Testis (tissue), 3 donors: ENCODE data around the gene RAMP1. TPM values are rescaled to one million over a fixed set of nuclear protein-coding genes. Genes with fewer than 3 reads are reported as not detected.

Source experiments
- DNase-seq: peaks from one replicate; pipeline ENCODE4 v3.0.0-alpha.2; 2019
- H3K27ac ChIP-seq, 2 donors: fragments of 200-600 bp; sonication (generic); one replicate each; pipeline ENCODE4 v1.5.1; 2019
- H3K27me3 ChIP-seq: fragments of 200-600 bp; sonication (generic); one replicate; pipeline ENCODE4 v1.5.1; 2019
- H3K36me3 ChIP-seq: fragments of 200-600 bp; sonication (generic); one replicate; pipeline ENCODE4 v1.5.1; 2017; ENCODE audit warnings: low read depth; ENCODE audit errors: missing control alignments
- H3K4me1 ChIP-seq: fragments of 200-600 bp; sonication (generic); one replicate; pipeline ENCODE4 v1.5.1; 2019
- H3K4me3 ChIP-seq, 2 donors: fragments of 200-600 bp; sonication (generic); one replicate each; pipeline ENCODE4 v1.5.1; 2017 to 2019
- H3K9me3 ChIP-seq: fragments of 200-600 bp; sonication (generic); one replicate; pipeline ENCODE4 v1.5.1; 2017
- POLR2A ChIP-seq: fragments of 450-650 bp; IDR thresholded peaks from one replicate; pipeline ENCODE4 v1.6.1; 2017; ENCODE audit warnings: antibody characterized with exemption, mild to moderate bottlenecking, moderate library complexity
- WGBS, 2 donors: methylation state at CpG; one replicate each; pipeline ENCODE4 v1.1.5; 2018; 5-methylcytosine and 5-hydroxymethylcytosine counted together
- intact Hi-C: fragments of 100-400 bp; cut with DNase I; formaldehyde crosslinking; loops from one replicate; pipeline ENCODE4 v1.15.1; 2023; ENCODE audit warnings: low total_unique reads
- polyA plus RNA-seq: library from polyadenylated mRNA; stranded (reverse); fragments of 350-450 nt; fragmentation: Illumina TruSeq; extraction: RNeasy Lipid Tissue Mini Kit (QIAGEN cat#74804); gene quantifications from one replicate; pipeline ENCODE4 v1.2.3, GENCODE V29; 2014; ENCODE audit warnings: low read depth, low replicate concordance; ENCODE audit not compliant: insufficient read depth
- total RNA-seq, 2 donors: library from RNA; depleted of rRNA; stranded (reverse); fragments of >200 nt; gene quantifications; one replicate each; pipeline ENCODE4 v1.2.3, GENCODE V29; 2016
- TF ChIP-seq, protein P1 (sequence below), 3 experiments: fragments of 450-650 bp in 2 of 3; fragments of 200-600 bp in 1 of 3; sonication (generic) in 1 of 3; IDR thresholded peaks; one replicate each; pipeline ENCODE4 v1.5.1; 2016 to 2019; ENCODE audit warnings: antibody characterized with exemption in 3 of 3, mild to moderate bottlenecking in 2 of 3, moderate library complexity in 1 of 3

The RAMP1 gene
- total and polyA plus RNA-seq, 3 donors from 2014 or later: 8.9 to 14.3 (median 13.9) TPM

DNA sequence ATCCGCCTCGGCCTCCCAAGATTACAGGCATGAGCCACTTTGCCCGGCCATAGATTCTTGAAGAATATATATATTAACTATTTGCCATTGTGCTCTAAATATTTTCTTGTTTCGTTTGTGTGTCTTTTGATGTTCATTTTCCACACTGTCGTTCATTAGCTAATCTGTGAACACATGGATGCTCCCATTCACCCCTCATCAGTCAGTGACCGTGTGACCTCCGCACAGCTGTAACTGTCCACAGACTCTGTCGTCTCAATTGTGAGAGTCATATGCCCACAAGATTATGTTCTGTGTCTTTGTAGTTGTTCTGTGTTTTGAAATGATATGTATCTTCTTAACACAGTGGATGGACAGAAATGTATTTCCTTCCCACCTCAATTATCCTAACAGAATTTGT, 29.6 kb downstream of the RAMP1 start:
- TF ChIP-seq POLR2A: no peak
- TF ChIP-seq, protein P1, sequence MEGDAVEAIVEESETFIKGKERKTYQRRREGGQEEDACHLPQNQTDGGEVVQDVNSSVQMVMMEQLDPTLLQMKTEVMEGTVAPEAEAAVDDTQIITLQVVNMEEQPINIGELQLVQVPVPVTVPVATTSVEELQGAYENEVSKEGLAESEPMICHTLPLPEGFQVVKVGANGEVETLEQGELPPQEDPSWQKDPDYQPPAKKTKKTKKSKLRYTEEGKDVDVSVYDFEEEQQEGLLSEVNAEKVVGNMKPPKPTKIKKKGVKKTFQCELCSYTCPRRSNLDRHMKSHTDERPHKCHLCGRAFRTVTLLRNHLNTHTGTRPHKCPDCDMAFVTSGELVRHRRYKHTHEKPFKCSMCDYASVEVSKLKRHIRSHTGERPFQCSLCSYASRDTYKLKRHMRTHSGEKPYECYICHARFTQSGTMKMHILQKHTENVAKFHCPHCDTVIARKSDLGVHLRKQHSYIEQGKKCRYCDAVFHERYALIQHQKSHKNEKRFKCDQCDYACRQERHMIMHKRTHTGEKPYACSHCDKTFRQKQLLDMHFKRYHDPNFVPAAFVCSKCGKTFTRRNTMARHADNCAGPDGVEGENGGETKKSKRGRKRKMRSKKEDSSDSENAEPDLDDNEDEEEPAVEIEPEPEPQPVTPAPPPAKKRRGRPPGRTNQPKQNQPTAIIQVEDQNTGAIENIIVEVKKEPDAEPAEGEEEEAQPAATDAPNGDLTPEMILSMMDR (IDR thresholded peaks at IDR 0.05): no peak
- H3K27ac ChIP-seq: peak overlapping the region in 1 of 2 donors; percentile 30
- no peaks in the 10 kb centered on the region for H3K9me3 ChIP-seq
- H3K27me3 ChIP-seq: no peaks in the 10 kb centered on the region
- WGBS, 2 donors: 86 to 93% methylated on average over 8 of the region's 8 CpGs
- H3K4me1 ChIP-seq: peaks cover 13% of the 10 kb centered on the region
- intact Hi-C loops: no loop called here
- H3K36me3 ChIP-seq: no peaks in the 10 kb centered on the region
- H3K4me3 ChIP-seq: no peak overlapping the region
- no peak for DNase-seq

DNA sequence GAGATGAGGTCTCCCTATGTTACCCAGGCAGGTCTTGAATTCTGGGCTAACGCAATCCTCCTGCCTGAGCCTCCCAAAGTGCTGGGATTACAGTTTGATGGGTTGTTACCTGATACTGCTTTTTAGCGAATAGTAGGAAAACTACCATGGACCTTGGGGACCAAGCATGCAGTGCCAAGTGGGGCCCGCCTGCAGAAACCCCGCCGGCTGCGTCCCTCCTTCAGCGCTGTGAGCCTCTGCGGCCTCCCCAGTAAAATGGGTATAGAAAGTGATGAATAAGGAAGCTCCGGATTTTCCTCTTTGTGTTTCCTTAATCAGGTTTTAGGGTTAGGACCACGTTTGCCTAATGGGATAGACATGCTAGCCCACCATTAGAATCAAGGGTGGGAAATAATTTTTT, 30.4 kb downstream of the RAMP1 start:
- TF ChIP-seq, protein P1 (IDR thresholded peaks at IDR 0.05): no peak
- TF ChIP-seq POLR2A: no peak
- Histone ChIP-seq H3K27ac (no peak overlapping the region), H3K36me3 (no peaks in the 10 kb centered on the region), H3K4me3 (no peak overlapping the region), H3K27me3 (no peaks in the 10 kb centered on the region), H3K9me3 (no peaks in the 10 kb centered on the region), H3K4me1 (peaks cover 12% of the 10 kb centered on the region)
- 94 to 98% methylated on average over 10 of the region's 10 CpGs for WGBS, 2 donors
- DNase-seq: no peak
- intact Hi-C loops: no loop called here

DNA sequence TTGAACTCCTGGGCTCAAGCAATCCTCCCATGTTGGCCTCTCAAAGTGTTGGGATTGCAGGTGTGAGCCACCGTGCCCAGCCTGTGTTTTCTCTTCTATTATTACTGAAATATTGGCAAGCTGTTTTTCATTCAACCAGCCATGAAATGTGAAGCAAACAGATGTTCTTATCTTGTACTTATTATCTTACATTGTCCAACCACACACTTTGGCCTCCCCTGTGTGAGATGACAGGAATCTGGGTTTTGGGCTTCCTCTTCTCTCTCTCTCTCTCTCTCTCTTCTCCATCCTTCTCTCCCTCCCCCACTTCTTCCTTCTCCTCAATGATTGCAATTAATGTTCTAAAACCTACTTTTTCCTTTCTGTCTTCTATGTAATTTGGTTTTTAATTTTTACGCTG, 33.1 kb downstream of the RAMP1 start:
- Histone ChIP-seq H3K4me3 (no peak overlapping the region), H3K9me3 (no peaks in the 10 kb centered on the region), H3K36me3 (no peaks in the 10 kb centered on the region), H3K4me1 (no peaks in the 10 kb centered on the region), H3K27me3 (no peaks in the 10 kb centered on the region), H3K27ac (no peak overlapping the region)
- TF ChIP-seq POLR2A: no peak
- TF ChIP-seq, protein P1 (IDR thresholded peaks at IDR 0.05): no peak
- WGBS, 2 donors: 80 to 87% methylated on average over 2 of the region's 2 CpGs
- no peak for DNase-seq
- intact Hi-C loops: no loop called here

DNA sequence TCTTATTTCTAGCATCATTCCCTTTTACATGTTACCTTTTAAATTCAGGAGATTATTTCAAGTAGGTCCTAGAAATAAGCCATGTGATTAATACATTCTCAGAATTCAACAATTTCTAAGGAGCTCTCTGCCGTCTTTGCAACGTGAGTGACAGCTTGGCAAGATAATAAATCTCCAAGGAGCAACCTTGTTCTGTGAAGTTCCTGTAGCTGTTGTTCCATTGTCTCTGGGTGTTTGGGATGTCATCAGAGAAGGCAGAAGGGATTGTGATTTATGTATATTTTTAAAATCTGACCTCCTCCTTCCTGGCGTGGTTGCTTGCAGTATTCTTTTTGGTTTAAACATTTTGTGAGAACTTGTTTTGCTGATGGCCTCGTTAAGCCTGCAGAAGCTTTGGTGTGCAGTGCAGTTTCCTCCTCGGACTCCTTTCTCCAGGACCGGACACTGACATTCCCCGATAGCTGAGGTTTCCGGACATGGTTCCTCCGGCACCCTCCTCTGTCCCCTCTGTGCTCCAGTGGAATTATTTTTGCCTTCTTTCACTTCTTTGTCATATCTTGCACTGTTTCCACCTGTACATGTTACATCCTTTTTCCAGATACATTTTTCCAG, 33.7 kb downstream of the RAMP1 start:
- WGBS, 2 donors: 75 to 76% methylated on average over 9 of the region's 9 CpGs
- no peaks in the 10 kb centered on the region for H3K36me3 ChIP-seq
- TF ChIP-seq, protein P1 (IDR thresholded peaks at IDR 0.05): no peak
- no peak for TF ChIP-seq POLR2A
- no peaks in the 10 kb centered on the region for H3K9me3 ChIP-seq
- DNase-seq: no peak
- no peak overlapping the region for H3K4me3 ChIP-seq
- H3K27me3 ChIP-seq: no peaks in the 10 kb centered on the region
- intact Hi-C loops: no loop called here
- no peaks in the 10 kb centered on the region for H3K4me1 ChIP-seq
- no peak overlapping the region for H3K27ac ChIP-seq

DNA sequence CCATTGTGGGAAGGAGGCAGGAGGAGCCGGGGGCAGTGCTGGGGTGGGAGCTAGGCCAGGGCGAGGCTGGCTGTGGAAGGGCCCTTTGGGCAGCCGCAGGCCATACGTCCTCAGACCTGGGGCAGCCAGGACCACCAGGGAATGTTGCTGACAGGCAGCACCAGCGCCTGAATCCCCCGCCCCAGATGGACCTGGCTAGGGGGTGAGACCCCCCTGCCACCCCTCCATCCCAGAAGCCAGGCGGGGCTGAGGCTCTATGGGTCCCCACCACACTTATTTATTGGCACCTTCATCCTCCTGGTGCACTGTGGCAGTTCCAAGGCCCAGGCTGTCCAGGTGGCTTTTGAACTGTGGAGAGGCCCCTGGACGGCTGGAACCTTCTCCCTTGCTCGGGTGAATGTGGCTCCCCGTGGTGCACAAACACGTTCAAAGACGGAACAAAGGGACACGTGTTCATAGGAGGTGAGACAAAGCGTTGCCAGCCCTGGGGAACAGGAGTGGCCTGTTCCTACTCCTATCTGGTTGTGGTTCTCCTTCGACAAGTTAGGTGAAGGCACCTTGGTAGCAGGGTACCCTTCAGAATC, 35.1 kb downstream of the RAMP1 start:
- TF ChIP-seq, protein P1 (IDR thresholded peaks at IDR 0.05): no peak
- DNase-seq: no peak
- H3K9me3 ChIP-seq: no peaks in the 10 kb centered on the region
- no peaks in the 10 kb centered on the region for H3K4me1 ChIP-seq
- intact Hi-C loops: no loop called here
- no peak overlapping the region for H3K27ac ChIP-seq
- WGBS, 2 donors: 87 to 93% methylated on average over 6 to 15 of the region's 15 CpGs
- H3K27me3 ChIP-seq: no peaks in the 10 kb centered on the region
- no peak overlapping the region for H3K4me3 ChIP-seq
- H3K36me3 ChIP-seq: no peaks in the 10 kb centered on the region
